ENCODE data around the gene POLR2L. TPM values are rescaled to one million over a fixed set of nuclear protein-coding genes. Genes with fewer than 3 reads are reported as not detected.

The POLR2L gene
- total RNA-seq, 3 donors from 2014 or later (not counting 1 experiment from before 2014, with no cell fraction given), result 48.2 to 63.8 (median 61.2) TPM

GRCh38 chr11:800473-800872, 41.9 kb downstream of the POLR2L start:
- Mint-ChIP-seq H3K9me3 (no peaks in the 10 kb centered on the region), H3K27me3 (ENCODE audit: low read depth in 2 of 2) (no peaks in the 10 kb centered on the region), H3K4me1 (peaks cover 0 to 24% of the 10 kb centered on the region in 2 donors), H3K36me3 (no peaks in the 10 kb centered on the region), H3K4me3 (no peak overlapping the region), H3K27ac (no peak overlapping the region)
- TF ChIP-seq CTCF (IDR thresholded peaks at IDR 0.05), result no peak
- H3K4me3 ChIP-seq (ENCODE audit: low read length), result no peak overlapping the region
- no peak for DNase-seq
- no peaks in the 10 kb centered on the region for H3K27me3 ChIP-seq (ENCODE audit: control insufficient read depth, insufficient read depth, low read length)
- H3K36me3 ChIP-seq (ENCODE audit: control insufficient read depth, insufficient read depth, low read length), result peaks cover 5% of the 10 kb centered on the region
- WGBS (ENCODE audit: insufficient coverage), result 95% methylated on average over 30 of the region's 30 CpGs
- intact Hi-C loops (cut with micrococcal nuclease), result no loop called here
- no peaks in the 10 kb centered on the region for H3K9me3 ChIP-seq (ENCODE audit: control insufficient read depth, insufficient read depth, low read length)
- H3K27ac ChIP-seq (ENCODE audit: low read length), result no peak overlapping the region
- no peak for ATAC-seq
- peaks cover 40% of the 10 kb centered on the region for H3K4me1 ChIP-seq (ENCODE audit: control insufficient read depth, insufficient read depth, low read length)

- no peak for ATAC-seq
- WGBS (ENCODE audit: insufficient coverage), result 97% methylated on average over 32 of the region's 32 CpGs
- H3K4me3 Mint-ChIP-seq, result no peak overlapping the region
- H3K36me3 Mint-ChIP-seq, result no peaks in the 10 kb centered on the region
- Histone ChIP-seq H3K9me3 (ENCODE audit: control insufficient read depth, insufficient read depth, low read length) (no peaks in the 10 kb centered on the region), H3K4me1 (ENCODE audit: control insufficient read depth, insufficient read depth, low read length) (peaks cover 45% of the 10 kb centered on the region), H3K36me3 (ENCODE audit: control insufficient read depth, insufficient read depth, low read length) (peaks cover 5% of the 10 kb centered on the region), H3K4me3 (ENCODE audit: low read length) (no peak overlapping the region), H3K27me3 (ENCODE audit: control insufficient read depth, insufficient read depth, low read length) (no peaks in the 10 kb centered on the region), H3K27ac (ENCODE audit: low read length) (no peak overlapping the region)
- intact Hi-C loops (cut with micrococcal nuclease), result no loop called here
- no peak overlapping the region for H3K27ac Mint-ChIP-seq
- no peak for DNase-seq
- H3K4me1 Mint-ChIP-seq, result peaks cover 0 to 24% of the 10 kb centered on the region in 2 donors
- no peak for TF ChIP-seq CTCF (IDR thresholded peaks at IDR 0.05)
- H3K27me3 Mint-ChIP-seq (ENCODE audit: low read depth in 2 of 2), result no peaks in the 10 kb centered on the region
- no peaks in the 10 kb centered on the region for H3K9me3 Mint-ChIP-seq
Observed at GRCh38 chr11:799641-800316, 42.5 kb downstream of the POLR2L start.

- Mint-ChIP-seq H3K4me1 (peaks cover 0 to 18% of the 10 kb centered on the region in 2 donors), H3K4me3 (peak within 1 kb of the TSS; percentile 95), H3K9me3 (no peaks in the 10 kb centered on the region), H3K27me3 (ENCODE audit: low read depth in 2 of 2) (no peaks in the 10 kb centered on the region), H3K36me3 (no peaks in the 10 kb centered on the region), H3K27ac (peak within 1 kb of the TSS; percentile 93 to 95)
- Histone ChIP-seq H3K36me3 (ENCODE audit: control insufficient read depth, insufficient read depth, low read length) (peaks cover 16% of the 10 kb centered on the region), H3K27me3 (ENCODE audit: control insufficient read depth, insufficient read depth, low read length) (no peaks in the 10 kb centered on the region), H3K4me1 (ENCODE audit: control insufficient read depth, insufficient read depth, low read length) (peaks cover 36% of the 10 kb centered on the region), H3K27ac (ENCODE audit: low read length) (peak within 1 kb of the TSS; percentile 96), H3K9me3 (ENCODE audit: control insufficient read depth, insufficient read depth, low read length) (no peaks in the 10 kb centered on the region), H3K4me3 (ENCODE audit: low read length) (peak within 1 kb of the TSS; percentile 91)
- intact Hi-C loops (cut with micrococcal nuclease), result no loop called here
- DNase-seq (peak; percentile 90 to 94), ATAC-seq (peak; percentile 68 to 86 (median 73))
- peak; percentile 89 for TF ChIP-seq CTCF (IDR thresholded peaks at IDR 0.05)
- WGBS (ENCODE audit: insufficient coverage), result 2% methylated on average over 69 of the region's 69 CpGs
Observed at GRCh38 chr11:798093-798713, 44.1 kb downstream of the POLR2L start, which contains the start of gene SLC25A22. Gene SLC25A22, minus strand, starts transcription at chr11:798281. Its CDS starts 3,275 bp downstream, at chr11:795006.

Measured in natural killer cell (primary cell).